Measurements from ENCODE around the gene CDKAL1.

The CDKAL1 gene

GRCh38 chr6:20740088-20740487, 205.8 kb downstream of the CDKAL1 start:
- no peak for TF ChIP-seq GATA2 (IDR thresholded peaks at IDR 0.05; ENCODE audit: low read depth, low read length)
- no peak for TF ChIP-seq GATA3 (IDR thresholded peaks at IDR 0.05; ENCODE audit: low read depth, low read length)

DNA sequence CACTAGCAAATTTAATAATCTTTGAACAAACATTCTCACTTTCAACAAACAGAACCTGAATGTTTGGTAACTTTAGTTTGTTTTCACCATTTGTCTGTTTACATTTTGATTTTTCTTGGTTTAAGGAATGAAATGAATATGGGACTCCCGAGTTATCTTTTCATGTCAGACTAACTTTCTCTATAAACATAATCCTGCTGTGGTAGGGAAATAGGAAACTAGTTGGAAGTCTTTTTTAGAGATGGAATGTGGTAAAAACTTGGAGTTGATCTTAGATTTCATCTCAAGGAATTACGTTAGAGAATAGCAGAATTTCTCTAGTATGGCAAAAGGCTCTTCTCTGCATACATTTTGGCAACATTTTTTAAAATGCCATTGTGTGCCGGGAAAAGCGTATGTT, 206.5 kb downstream of the CDKAL1 start:
- TF ChIP-seq GATA2 (IDR thresholded peaks at IDR 0.05; ENCODE audit: low read depth, low read length) (no peak), GATA3 (IDR thresholded peaks at IDR 0.05; ENCODE audit: low read depth, low read length) (no peak)

DNA sequence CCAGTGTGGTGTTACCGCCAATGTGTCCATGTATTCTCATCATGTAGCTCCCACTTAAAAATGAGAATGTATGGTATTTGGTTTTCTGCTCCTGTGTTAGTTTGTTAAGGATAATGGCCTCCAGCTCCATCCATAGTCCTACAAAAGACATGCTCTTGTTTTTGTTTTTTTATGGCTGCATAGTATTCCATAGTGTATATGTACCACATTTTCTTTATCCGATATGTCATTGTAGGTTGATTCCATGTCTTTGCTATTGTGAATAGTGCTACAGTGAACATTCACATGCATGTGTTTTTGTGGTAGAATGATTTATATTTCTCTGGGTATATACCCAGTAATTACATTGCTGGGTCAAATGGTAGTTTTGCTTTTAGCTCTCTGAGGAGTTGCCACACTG, 207.2 kb downstream of the CDKAL1 start:
- TF ChIP-seq GATA2 (IDR thresholded peaks at IDR 0.05; ENCODE audit: low read depth, low read length) (no peak), GATA3 (IDR thresholded peaks at IDR 0.05; ENCODE audit: low read depth, low read length) (no peak)

DNA sequence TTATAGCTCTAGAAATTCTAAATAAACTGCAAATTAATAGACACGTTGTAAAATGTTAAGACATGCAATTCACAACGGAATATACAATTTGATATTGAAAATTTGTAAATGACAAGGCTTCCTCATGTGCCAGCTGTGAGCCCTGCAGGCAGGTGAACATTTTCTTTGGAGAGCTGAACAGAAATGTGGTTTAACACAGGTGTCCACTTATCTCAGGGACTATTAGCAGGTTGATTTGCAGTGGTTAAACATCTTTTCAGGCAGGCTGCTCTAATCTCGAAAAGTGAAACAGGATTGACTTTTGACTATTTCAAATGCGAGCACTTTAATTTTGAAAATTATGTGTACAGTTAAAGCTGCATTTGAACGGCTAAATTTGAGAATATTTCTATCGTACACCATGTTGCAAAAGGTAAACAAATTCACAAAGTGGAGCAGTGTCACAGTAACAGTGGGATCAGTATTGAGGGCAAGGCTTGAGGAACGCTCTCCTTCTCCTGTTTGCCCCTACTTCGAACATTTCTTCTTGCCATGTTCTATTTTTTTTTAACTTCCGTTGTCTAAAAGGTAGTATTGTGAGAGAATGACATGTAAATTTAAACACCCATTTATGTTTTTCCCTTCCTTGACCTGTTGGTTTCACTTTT, 210.8 kb downstream of the CDKAL1 start:
- TF ChIP-seq GATA3 (IDR thresholded peaks at IDR 0.05; ENCODE audit: low read depth, low read length) = no peak
- TF ChIP-seq GATA2 (IDR thresholded peaks at IDR 0.05; ENCODE audit: low read depth, low read length) = no peak

DNA sequence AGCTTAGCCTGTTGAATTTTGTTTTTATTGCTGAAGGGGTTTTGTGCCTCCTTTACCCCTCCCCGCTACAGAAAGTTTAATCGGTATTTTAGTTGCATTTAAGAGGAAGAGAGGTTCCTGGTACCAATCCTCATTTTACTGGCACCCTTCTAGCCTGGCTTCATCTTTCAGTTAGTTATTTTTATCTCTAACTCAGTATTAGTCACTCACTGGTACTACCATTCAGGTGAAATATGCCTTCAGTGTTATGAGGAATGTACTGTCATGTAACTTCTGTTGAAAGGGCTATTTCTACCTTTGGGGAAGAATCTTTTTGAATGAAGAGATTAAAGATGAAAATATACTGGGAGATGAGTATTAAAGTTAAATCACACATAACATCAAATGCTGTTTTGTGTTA, 211.8 kb downstream of the CDKAL1 start:
- TF ChIP-seq GATA3 (IDR thresholded peaks at IDR 0.05; ENCODE audit: low read depth, low read length) (no peak), GATA2 (IDR thresholded peaks at IDR 0.05; ENCODE audit: low read depth, low read length) (no peak)

DNA sequence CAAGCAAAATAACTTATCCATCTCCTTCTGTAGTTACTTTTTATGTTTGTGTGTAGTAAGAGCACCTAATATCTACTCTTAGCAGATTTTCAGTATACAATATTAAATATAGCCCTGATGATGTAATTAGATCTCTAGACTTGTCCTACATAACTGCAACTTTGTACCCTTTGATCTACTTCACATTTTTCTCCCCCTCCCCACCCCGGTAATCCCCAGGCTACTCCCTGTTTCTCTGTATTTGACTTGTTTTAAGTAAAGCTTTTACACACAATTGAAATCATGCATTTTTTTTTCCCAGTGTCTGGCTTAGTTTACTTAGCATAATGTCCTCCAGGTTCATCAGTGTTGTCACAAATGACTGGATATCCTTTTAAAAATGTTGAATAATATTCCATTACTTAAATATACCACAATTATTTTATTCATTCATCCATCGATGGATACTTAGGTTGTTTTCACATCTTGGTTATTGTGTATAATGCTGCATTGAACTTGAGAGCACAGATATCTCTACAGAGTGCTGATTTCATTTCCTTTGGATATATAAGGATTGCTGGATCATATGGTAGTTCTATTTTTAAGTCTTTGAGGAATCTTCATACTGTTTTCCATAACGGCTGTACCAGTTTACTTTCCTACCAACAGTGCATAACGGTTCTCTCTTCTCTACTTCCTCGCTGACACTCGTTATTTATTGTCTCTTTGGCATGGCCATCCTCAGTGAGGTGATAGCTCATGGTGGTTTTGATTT, 212.7 kb downstream of the CDKAL1 start:
- TF ChIP-seq GATA2 (IDR thresholded peaks at IDR 0.05; ENCODE audit: low read depth, low read length) (no peak), GATA3 (IDR thresholded peaks at IDR 0.05; ENCODE audit: low read depth, low read length) (no peak)

DNA sequence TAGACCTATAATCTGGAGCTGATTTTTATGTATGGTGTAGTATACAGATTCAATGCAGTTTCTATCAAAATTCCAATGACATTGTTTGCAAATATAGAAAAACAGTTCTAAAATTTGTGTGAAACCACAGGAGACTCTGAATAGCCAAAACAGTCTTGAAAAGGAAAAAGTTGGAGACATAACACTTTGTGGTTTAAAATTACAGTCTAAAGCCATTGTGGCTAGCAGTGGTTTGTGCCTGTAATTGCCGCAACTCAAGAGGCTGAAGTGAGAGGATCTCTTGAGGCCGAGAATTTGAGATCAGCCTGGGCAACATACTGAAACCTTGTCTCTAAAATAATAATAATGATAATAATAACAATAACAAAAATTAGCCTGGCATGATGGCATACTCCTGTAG, 213.7 kb downstream of the CDKAL1 start:
- TF ChIP-seq GATA3 (IDR thresholded peaks at IDR 0.05; ENCODE audit: low read depth, low read length) (no peak), GATA2 (IDR thresholded peaks at IDR 0.05; ENCODE audit: low read depth, low read length) (no peak)

DNA sequence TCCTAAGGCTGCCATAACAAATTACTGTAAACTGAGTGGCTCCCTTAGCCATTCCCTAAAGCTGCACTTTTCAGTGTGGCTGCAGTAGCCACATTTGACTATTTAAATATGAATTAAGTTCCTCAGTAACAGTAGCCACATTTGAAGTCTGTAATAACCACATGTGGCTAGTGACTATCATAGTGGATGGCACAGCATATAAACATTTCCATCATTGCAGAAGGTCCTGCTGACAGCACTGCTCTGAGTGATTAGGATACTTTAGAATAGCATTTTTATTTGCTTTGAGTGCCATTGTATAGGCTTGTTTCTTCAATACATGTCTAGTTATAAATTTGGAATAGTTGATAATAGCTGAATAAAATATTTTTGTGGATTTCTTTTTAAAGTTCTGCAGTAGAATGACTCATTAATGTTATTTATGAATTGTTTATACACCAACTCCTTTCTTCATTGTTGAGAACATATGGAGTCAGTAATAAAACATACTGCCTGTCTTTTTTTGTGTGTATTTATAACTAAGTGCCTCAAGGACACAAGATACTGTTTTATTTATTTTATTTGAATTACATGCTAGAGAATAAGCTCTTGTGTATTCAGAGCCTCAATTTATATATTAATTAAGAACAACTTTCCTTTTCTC, 217.2 kb downstream of the CDKAL1 start:
- TF ChIP-seq GATA3 (IDR thresholded peaks at IDR 0.05; ENCODE audit: low read depth, low read length) = no peak

DNA sequence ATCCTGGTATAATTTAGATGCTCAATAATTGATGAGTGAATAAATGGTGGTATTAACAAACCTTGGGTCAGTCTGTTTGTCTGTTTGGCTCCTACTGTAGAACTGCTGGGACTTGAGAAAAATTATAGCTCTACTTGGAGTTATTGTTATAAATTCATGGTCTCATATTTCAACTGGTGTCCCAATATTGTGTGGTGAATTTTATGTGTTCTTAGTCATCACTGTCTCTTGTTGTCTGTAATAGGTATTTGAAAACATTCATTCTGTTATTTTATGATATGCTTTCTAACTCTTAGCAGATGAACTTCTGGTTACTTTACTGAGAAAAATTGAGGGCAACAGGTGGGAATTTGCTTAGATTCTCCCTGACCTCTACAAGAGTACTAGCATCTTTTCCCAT, 221.4 kb downstream of the CDKAL1 start:
- TF ChIP-seq GATA2 (IDR thresholded peaks at IDR 0.05; ENCODE audit: low read depth, low read length) = no peak

DNA sequence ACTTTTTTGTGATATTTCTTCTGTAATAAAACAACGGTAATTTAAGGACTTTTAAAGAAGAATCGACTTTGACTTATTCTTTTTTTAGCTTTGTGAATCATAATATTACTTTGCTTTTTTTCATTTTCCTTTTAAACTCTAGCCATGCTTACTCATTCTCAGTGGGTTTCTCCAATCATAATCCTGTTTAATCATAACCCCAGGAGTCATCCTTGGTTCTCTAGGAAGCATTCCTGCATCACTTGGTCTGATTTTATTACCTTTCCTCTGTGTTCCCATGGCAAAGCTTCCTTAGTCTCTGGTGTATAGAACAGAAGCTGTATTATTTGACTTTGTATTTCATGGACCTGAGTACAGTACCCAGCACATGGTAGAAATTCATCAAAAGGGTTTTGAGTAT, 223.5 kb downstream of the CDKAL1 start:
- TF ChIP-seq GATA2 (IDR thresholded peaks at IDR 0.05; ENCODE audit: low read depth, low read length) (no peak), GATA3 (IDR thresholded peaks at IDR 0.05; ENCODE audit: low read depth, low read length) (no peak)

GRCh38 chr6:20763296-20763695, 229.0 kb downstream of the CDKAL1 start:
- TF ChIP-seq GATA2 (IDR thresholded peaks at IDR 0.05; ENCODE audit: low read depth, low read length) (no peak), GATA3 (IDR thresholded peaks at IDR 0.05; ENCODE audit: low read depth, low read length) (no peak)

DNA sequence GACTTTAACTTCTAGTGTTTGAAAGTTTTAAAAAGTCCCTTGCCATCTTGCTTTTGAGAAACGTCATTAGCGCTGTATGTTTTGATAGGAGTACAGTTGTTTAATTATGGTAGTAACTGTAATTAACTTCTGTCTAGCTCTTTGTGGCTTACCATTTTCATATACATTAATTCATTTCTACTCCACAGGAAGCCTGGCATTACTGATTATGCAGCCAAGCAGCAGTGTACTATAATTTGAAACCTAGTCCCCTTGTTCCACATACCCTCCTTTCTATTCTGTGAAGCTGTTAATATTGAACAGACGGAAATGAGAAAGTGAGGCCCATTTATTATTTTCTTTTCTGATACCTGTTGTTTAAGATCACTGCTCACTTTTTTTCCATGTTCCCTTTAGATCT, 235.4 kb downstream of the CDKAL1 start:
- TF ChIP-seq GATA3 (IDR thresholded peaks at IDR 0.05; ENCODE audit: low read depth, low read length) (no peak), GATA2 (IDR thresholded peaks at IDR 0.05; ENCODE audit: low read depth, low read length) (no peak)

DNA sequence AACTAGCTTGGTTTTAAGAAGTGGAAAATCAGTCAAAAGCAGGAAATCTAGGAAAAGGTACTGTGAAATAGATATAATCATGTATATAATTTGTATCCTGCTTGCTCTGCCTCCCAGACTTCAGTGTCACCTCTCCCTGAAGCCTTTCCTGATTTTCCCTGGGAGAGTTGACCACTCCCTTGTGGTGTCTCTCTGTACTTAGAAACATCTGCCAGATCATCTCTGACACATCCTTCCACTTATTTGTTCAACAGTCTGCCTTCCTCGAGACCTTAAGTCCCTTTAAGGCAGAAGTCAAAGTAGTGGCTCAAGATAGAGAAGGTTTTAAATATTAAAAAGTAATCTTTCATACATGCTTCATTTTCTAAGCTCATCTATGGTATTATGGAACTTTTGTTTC, 236.5 kb downstream of the CDKAL1 start:
- no peak for TF ChIP-seq GATA3 (IDR thresholded peaks at IDR 0.05; ENCODE audit: low read depth, low read length)
- no peak for TF ChIP-seq GATA2 (IDR thresholded peaks at IDR 0.05; ENCODE audit: low read depth, low read length)

DNA sequence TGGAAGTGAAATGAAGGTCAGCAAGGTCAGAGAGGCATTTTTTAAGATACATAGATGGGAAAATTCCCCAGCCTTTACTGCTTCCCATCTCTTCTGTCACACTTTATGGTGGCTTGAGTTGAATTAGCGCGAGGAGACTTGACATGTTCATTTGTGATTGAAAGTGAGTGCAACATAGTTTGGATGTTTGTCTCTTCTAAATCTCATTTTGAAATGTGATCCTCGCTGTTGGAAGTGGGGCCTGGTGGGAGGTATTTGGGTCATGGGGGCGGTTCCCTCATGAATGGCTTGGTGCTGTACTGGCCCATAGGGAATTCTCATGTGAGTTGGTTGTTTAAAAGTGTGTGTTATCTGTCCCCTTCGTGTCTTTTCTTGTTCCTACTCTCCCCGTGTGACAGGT, 237.2 kb downstream of the CDKAL1 start:
- TF ChIP-seq GATA2 (IDR thresholded peaks at IDR 0.05; ENCODE audit: low read depth, low read length) = no peak
- no peak for TF ChIP-seq GATA3 (IDR thresholded peaks at IDR 0.05; ENCODE audit: low read depth, low read length)

- no peak for TF ChIP-seq GATA3 (IDR thresholded peaks at IDR 0.05; ENCODE audit: low read depth, low read length)
Measured at GRCh38 chr6:20773822-20774221, 239.6 kb downstream of the CDKAL1 start.

Data from SH-SY5Y (cell line).